Vagina (tissue), 2 donors: ENCODE measurements around the gene AMBP. TPM values are rescaled to one million over a fixed set of nuclear protein-coding genes. Genes with fewer than 3 reads are reported as not detected.

Experiments
- DNase-seq, 2 donors: peaks; one replicate each; pipeline ENCODE4 v3.0.0-alpha.2; 2017; ENCODE audit errors: extremely low spot score in 2 of 2
- H3K27ac ChIP-seq: fragments of 200-600 bp; sonication (generic); one replicate; pipeline ENCODE4 v1.5.1; 2019
- H3K27me3 ChIP-seq: fragments of 200-600 bp; sonication (generic); one replicate; pipeline ENCODE4 v1.5.1; 2019
- H3K36me3 ChIP-seq, 2 donors: fragments of 200-600 bp; sonication (generic); one replicate each; pipeline ENCODE4 v1.5.1; 2017 to 2019
- H3K4me1 ChIP-seq: fragments of 200-600 bp; sonication (generic); one replicate; pipeline ENCODE4 v1.5.1; 2019
- H3K4me3 ChIP-seq, 2 donors: fragments of 200-600 bp; sonication (generic); 1 replicate in 1 of 2; 2 replicates in 1 of 2; pipeline ENCODE4 v1.5.1; 2016 to 2019
- H3K9me3 ChIP-seq: fragments of 200-600 bp; sonication (generic); one replicate; pipeline ENCODE4 v1.5.1; 2019
- CTCF ChIP-seq, 3 experiments: fragments of 450-650 bp in 2 of 3; fragments of 200-600 bp in 1 of 3; sonication (generic) in 1 of 3; IDR thresholded peaks; one replicate each; pipeline ENCODE4 v1.5.1; 2017 to 2019; ENCODE audit warnings: antibody characterized with exemption in 3 of 3, mild to moderate bottlenecking in 2 of 3, moderate library complexity in 2 of 3
- POLR2A ChIP-seq, 2 donors: fragments of 450-650 bp; IDR thresholded peaks; one replicate each; pipeline ENCODE4 v1.6.1; 2017; ENCODE audit warnings: antibody characterized with exemption in 2 of 2, mild to moderate bottlenecking in 2 of 2, moderate library complexity in 2 of 2
- POLR2AphosphoS5 ChIP-seq, 2 donors: sonication (generic); formaldehyde crosslinking; IDR thresholded peaks; one replicate each; pipeline ENCODE4 v1.9.0; 2017; ENCODE audit warnings: antibody characterized with exemption in 2 of 2, mild to moderate bottlenecking in 2 of 2, low read depth in 1 of 2; ENCODE audit not compliant: insufficient read depth in 1 of 2
- intact Hi-C: fragments of 100-400 bp; cut with DNase I; formaldehyde crosslinking; loops from one replicate; pipeline ENCODE4 v1.15.1; 2023
- total RNA-seq: library from RNA; depleted of rRNA; stranded (reverse); fragments of >200 nt; gene quantifications from one replicate; pipeline ENCODE4 v1.2.3, GENCODE V29; 2016

Gene AMBP
- total RNA-seq, 1 donor from 2014 or later: not detected

GRCh38 chr9:114061292-114061691 is 16.8 kb downstream of the AMBP start:
- intact Hi-C loops: no loop called here

GRCh38 chr9:114060711-114061110 is 17.4 kb downstream of the AMBP start:
- peak; percentile 71 to 92 for DNase-seq
- no peaks in the 10 kb centered on the region for H3K4me1 ChIP-seq
- no peaks in the 10 kb centered on the region for H3K36me3 ChIP-seq
- TF ChIP-seq POLR2AphosphoS5 (IDR thresholded peaks at IDR 0.05; ENCODE audit: insufficient read depth in 1 of 2, low read depth in 1 of 2): no peak
- no peak for TF ChIP-seq CTCF (IDR thresholded peaks at IDR 0.05)
- no peak for TF ChIP-seq POLR2A (IDR thresholded peaks at IDR 0.05)
- no peaks in the 10 kb centered on the region for H3K9me3 ChIP-seq
- H3K27ac ChIP-seq: no peak overlapping the region
- intact Hi-C loops: no loop called here
- H3K27me3 ChIP-seq: no peaks in the 10 kb centered on the region
- no peak overlapping the region for H3K4me3 ChIP-seq

More at GRCh38 chr9:114061292-114061691, 16.8 kb downstream of the AMBP start:
- H3K9me3 ChIP-seq: no peaks in the 10 kb centered on the region
- DNase-seq: peak; percentile 60 to 77
- no peaks in the 10 kb centered on the region for H3K36me3 ChIP-seq
- TF ChIP-seq CTCF (IDR thresholded peaks at IDR 0.05) (no peak), POLR2A (IDR thresholded peaks at IDR 0.05) (no peak), POLR2AphosphoS5 (IDR thresholded peaks at IDR 0.05; ENCODE audit: insufficient read depth in 1 of 2, low read depth in 1 of 2) (no peak)
- no peak overlapping the region for H3K4me3 ChIP-seq
- H3K27ac ChIP-seq: no peak overlapping the region
- no peaks in the 10 kb centered on the region for H3K27me3 ChIP-seq
- no peaks in the 10 kb centered on the region for H3K4me1 ChIP-seq

DNA sequence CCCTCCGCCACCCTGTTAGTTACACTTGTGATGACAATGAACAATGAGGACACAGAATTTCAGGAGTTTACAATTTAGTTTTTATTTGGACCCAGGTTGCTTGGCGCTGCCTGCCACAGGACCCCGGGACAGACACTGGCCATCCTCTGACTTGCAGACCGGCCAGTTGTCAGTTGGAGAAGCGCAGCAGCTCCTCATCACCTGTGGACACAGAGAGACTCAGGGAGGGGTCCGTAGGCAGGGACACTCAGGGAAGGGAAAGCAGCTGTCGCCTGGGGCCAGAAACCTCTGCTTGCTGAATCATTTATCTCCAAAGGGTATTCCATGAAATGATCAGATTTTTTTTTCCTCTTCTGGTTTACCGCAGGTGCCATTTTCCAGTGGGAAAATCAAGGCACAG is 18.0 kb downstream of the AMBP start:
- Histone ChIP-seq H3K36me3 (no peaks in the 10 kb centered on the region), H3K27ac (no peak overlapping the region), H3K4me1 (no peaks in the 10 kb centered on the region), H3K27me3 (no peaks in the 10 kb centered on the region), H3K4me3 (no peak overlapping the region), H3K9me3 (no peaks in the 10 kb centered on the region)
- peak; percentile 55 to 64 for DNase-seq
- intact Hi-C loops: no loop called here
- TF ChIP-seq POLR2A (IDR thresholded peaks at IDR 0.05): no peak
- TF ChIP-seq CTCF (IDR thresholded peaks at IDR 0.05): no peak
- no peak for TF ChIP-seq POLR2AphosphoS5 (IDR thresholded peaks at IDR 0.05; ENCODE audit: insufficient read depth in 1 of 2, low read depth in 1 of 2)

- TF ChIP-seq CTCF (IDR thresholded peaks at IDR 0.05) (no peak), POLR2AphosphoS5 (IDR thresholded peaks at IDR 0.05; ENCODE audit: insufficient read depth in 1 of 2, low read depth in 1 of 2) (no peak), POLR2A (IDR thresholded peaks at IDR 0.05) (no peak)
- Histone ChIP-seq H3K36me3 (no peaks in the 10 kb centered on the region), H3K4me3 (no peak overlapping the region), H3K27ac (no peak overlapping the region), H3K9me3 (no peaks in the 10 kb centered on the region), H3K4me1 (no peaks in the 10 kb centered on the region), H3K27me3 (no peaks in the 10 kb centered on the region)
- DNase-seq: peak in 1 of 2 donors; percentile 71
- intact Hi-C loops: no loop called here
Measured at GRCh38 chr9:114059047-114059803, 18.9 kb downstream of the AMBP start.

DNA sequence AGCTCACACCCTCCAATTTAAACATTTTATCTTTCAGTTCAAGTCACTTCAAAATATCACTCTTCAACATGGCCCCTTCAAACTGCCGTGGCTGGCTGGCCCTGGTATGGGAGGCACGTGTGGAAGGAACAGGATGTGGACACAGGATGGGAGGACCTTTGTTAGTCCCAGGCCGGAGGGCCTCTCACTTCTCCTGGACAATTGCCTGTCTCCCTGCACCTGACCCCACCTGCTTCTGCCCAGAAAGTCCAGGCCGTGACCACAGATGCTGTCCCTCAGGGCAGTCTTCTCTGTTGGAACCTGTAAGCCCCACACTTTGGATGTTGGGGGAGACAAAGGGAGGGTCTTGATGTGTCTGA is 19.4 kb downstream of the AMBP start:
- TF ChIP-seq POLR2AphosphoS5 (IDR thresholded peaks at IDR 0.05; ENCODE audit: insufficient read depth in 1 of 2, low read depth in 1 of 2): no peak
- TF ChIP-seq CTCF (IDR thresholded peaks at IDR 0.05): no peak
- no peak for TF ChIP-seq POLR2A (IDR thresholded peaks at IDR 0.05)
- Histone ChIP-seq H3K4me1 (no peaks in the 10 kb centered on the region), H3K27ac (no peak overlapping the region), H3K36me3 (no peaks in the 10 kb centered on the region), H3K9me3 (no peaks in the 10 kb centered on the region), H3K4me3 (no peak overlapping the region), H3K27me3 (no peaks in the 10 kb centered on the region)
- intact Hi-C loops: no loop called here
- DNase-seq: peak in 1 of 2 donors; percentile 70
